ENCODE measurements around the gene ITGA3.

The ITGA3 gene

DNA sequence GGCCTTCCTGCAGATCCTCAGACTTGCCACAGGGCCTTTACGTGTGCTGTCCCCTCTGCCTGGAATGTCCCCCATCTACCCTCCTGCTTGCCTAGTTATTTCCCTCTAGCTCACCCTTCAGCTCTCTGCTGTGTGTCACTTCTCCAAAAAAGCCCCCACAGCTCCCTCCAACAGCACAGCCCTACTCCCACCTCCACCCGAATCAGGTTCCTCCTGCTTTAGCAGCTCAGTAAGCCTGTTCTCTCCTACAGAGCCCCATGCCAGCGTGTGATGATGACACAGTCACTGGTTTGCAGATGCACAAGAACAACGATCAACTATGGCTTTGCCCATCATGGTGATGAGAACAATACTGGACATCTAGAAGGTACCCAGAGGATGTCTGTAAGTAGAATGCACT is 81.1 kb downstream of the ITGA3 start:
- POLR2A ChIA-PET (ENCODE audit: low non-redundant PET) = no interaction called here
- DNase-seq (ENCODE audit: low spot score) = no peak
- TF ChIP-seq, protein P1, sequence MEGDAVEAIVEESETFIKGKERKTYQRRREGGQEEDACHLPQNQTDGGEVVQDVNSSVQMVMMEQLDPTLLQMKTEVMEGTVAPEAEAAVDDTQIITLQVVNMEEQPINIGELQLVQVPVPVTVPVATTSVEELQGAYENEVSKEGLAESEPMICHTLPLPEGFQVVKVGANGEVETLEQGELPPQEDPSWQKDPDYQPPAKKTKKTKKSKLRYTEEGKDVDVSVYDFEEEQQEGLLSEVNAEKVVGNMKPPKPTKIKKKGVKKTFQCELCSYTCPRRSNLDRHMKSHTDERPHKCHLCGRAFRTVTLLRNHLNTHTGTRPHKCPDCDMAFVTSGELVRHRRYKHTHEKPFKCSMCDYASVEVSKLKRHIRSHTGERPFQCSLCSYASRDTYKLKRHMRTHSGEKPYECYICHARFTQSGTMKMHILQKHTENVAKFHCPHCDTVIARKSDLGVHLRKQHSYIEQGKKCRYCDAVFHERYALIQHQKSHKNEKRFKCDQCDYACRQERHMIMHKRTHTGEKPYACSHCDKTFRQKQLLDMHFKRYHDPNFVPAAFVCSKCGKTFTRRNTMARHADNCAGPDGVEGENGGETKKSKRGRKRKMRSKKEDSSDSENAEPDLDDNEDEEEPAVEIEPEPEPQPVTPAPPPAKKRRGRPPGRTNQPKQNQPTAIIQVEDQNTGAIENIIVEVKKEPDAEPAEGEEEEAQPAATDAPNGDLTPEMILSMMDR (conservative IDR thresholded peaks at IDR 0.05; ENCODE audit: low read depth) = no peak
- peak overlapping the region; percentile 76 for H3K27ac ChIP-seq
- CTCF ChIA-PET = interaction anchor here (0.5 to 1.5 kb wide), 2 partner anchors 11 to 57 kb away, joined by 4 to 5 read pairs; no protein-coding TSS in a partner anchor

DNA sequence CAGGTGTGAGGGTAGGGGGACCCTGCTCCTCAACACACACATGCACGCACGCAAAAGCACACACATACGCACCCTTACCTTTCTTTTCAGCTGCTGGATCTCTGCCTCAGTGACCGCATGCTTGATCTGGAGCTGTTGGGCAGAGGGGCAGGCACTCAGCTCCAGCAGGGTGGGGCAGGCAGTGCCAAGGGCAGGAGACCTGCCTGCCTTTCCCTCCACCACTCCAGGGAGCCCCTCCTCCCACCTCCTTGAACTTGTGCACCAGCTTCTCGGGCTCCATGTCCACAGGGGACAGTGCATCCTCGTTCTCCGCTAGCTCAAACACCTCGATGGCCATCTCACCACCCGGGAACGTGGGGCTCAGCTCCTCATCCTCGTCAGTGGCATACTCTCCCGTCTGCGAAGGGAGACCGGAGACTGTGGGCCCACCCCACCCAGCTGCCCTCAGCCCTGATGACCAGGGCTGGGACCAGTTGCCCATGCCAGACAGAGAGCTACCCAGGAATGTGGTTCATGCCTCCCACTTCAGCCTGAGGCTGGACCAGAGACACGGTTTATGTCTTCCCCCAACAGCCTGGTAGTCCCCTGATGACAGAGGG is 83.4 kb downstream of the ITGA3 start:
- TF ChIP-seq, protein P1 (conservative IDR thresholded peaks at IDR 0.05; ENCODE audit: low read depth) = no peak
- no peak for DNase-seq (ENCODE audit: low spot score)
- peak overlapping the region; percentile 98 for H3K27ac ChIP-seq
- ChIA-PET CTCF (interaction anchor here (0.7 to 2.2 kb wide), 12 partner anchors 10 to 157 kb away, joined by 3 to 7 read pairs (median 4); partner anchors contain the start of genes PPP1R9B and SAMD14), POLR2A (ENCODE audit: low non-redundant PET) (interaction anchor here (0.5 kb wide), 1 partner anchor 9 kb away, joined by 3 read pairs; the partner anchor contains the start of gene SAMD14)
